RPMI7951 (cell line): Measurements from ENCODE around the gene SDK2. TPM values are rescaled to one million over a fixed set of nuclear protein-coding genes. Genes with fewer than 3 reads are reported as not detected.

Experiments used
- DNase-seq: peaks from one replicate; pipeline ENCODE4 v3.0.0-alpha.2; 2012; ENCODE audit warnings: low read depth
- total RNA-seq: library from RNA; depleted of rRNA; stranded (reverse); fragments of >200 nt; shearing (Covaris generic); gene quantifications from 2 replicates; pipeline ENCODE4 v1.2.3, GENCODE V29; 2014

SDK2 gene
- total RNA-seq, 1 experiment from 2014 or later, result 1.1 TPM

GRCh38 chr17:73586275-73586832 is 57.9 kb downstream of the SDK2 start:
- DNase-seq, result peak; percentile 76

- no peak for DNase-seq
Measured at GRCh38 chr17:73585583-73585982, 58.7 kb downstream of the SDK2 start.

- DNase-seq, result no peak
Measured at GRCh38 chr17:73584987-73585386, 59.3 kb downstream of the SDK2 start.

- DNase-seq, result no peak
Measured at GRCh38 chr17:73584049-73584448, 60.2 kb downstream of the SDK2 start.

- DNase-seq, result no peak
Measured at GRCh38 chr17:73582821-73583220, 61.4 kb downstream of the SDK2 start.

- no peak for DNase-seq
Measured at GRCh38 chr17:73582359-73582758, 61.9 kb downstream of the SDK2 start.

- DNase-seq, result no peak
Measured at GRCh38 chr17:73581379-73581778, 62.9 kb downstream of the SDK2 start.

- no peak for DNase-seq
Measured at GRCh38 chr17:73580073-73580710, 64.1 kb downstream of the SDK2 start.

- DNase-seq, result no peak
Measured at GRCh38 chr17:73576556-73577098, 67.6 kb downstream of the SDK2 start.

- DNase-seq, result no peak
Measured at GRCh38 chr17:73575470-73576221, 68.6 kb downstream of the SDK2 start.

- DNase-seq, result no peak
Measured at GRCh38 chr17:73571511-73572130, 72.6 kb downstream of the SDK2 start.

GRCh38 chr17:73569762-73570319 is 74.4 kb downstream of the SDK2 start:
- DNase-seq, result no peak

GRCh38 chr17:73568934-73569333 is 75.3 kb downstream of the SDK2 start:
- DNase-seq, result no peak

- no peak for DNase-seq
Measured at GRCh38 chr17:73566905-73567782, 77.1 kb downstream of the SDK2 start.

- DNase-seq, result peak; percentile 65
Measured at GRCh38 chr17:73564843-73565242, 79.4 kb downstream of the SDK2 start.

- DNase-seq, result peak; percentile 73
Measured at GRCh38 chr17:73562896-73563295, 81.3 kb downstream of the SDK2 start.

- no peak for DNase-seq
Measured at GRCh38 chr17:73561111-73561510, 83.1 kb downstream of the SDK2 start.

GRCh38 chr17:73560661-73561060 is 83.6 kb downstream of the SDK2 start:
- peak; percentile 13 for DNase-seq

GRCh38 chr17:73559532-73559931 is 84.7 kb downstream of the SDK2 start:
- no peak for DNase-seq

- DNase-seq, result no peak
Measured at GRCh38 chr17:73555199-73555960, 88.9 kb downstream of the SDK2 start.
